ENCODE measurements around the gene ZNF391. TPM values are rescaled to one million over a fixed set of nuclear protein-coding genes. Genes with fewer than 3 reads are reported as not detected.
"Not testable (repeated sequence)": the region's sequence is repeated elsewhere in the genome, so short reads cannot be mapped to it uniquely, and the experiment has no call there.

Gene ZNF391
- total RNA-seq (1 to 10 TPM in 1 of 2 donors, under 1 TPM in 1; 0.60 to 2.5 TPM), total RNA-seq (0.90 to 2.3 reads per million in 2 donors)

DNA sequence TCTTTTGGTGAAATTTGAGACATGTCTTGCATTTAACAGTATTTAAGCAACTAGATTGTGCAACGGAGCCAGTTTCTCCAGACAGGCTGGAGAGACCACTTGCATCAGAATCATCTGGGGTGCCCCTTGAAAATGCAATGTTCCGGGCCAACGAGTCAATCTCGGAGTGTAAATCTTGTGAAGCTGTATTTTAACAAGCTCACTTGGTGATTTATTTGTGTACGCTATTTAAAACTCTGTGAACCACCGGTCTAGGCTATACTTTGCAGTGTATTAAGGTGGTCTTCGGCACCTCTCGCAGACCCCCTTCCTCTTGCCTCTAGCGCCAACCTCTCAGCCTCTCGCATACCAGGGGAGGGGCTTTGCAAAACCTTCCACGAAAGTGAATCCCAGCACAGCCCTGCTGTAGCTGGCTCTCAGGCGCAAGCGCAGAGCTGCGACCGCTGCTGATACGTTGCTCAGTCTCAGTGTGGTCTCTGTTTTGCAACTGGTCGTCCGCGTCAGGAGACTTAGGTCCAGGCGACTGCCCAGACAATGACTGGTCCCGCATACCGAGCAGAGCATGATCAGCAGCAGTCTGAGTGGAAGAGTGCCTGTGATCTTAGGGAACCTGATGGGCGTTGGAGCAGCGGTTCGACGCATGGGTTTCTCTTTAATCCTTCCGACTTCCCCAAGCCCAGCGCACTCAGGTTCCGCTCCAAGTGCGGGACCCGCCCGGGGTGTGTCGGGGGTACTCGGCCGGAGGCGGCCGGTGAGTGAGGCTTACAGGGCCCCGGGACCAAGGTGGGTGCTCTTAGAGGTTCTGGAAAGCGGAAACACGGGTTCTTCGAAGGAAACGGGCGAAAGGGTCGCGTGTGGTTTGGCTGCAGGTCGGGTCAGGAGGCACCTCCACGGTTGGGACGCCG is at the start of gene ZNF391:
Gene ZNF391 (plus strand): TSS at position 467 of the 905 bp plus-strand sequence. CDS start 11,612 bp downstream, outside the sequence.
- no peaks in the 10 kb centered on the region for H3K36me3 Mint-ChIP-seq (ENCODE audit: low read depth)
- H3K27ac Mint-ChIP-seq: peak within 1 kb of the TSS; percentile 86
- DNase-seq (peak in 2 of 3 donors; percentile 14 to 58), ATAC-seq (peak; percentile 92)
- H3K4me1 Mint-ChIP-seq: peaks cover 2% of the 10 kb centered on the region
- H3K9me3 ChIP-seq (ENCODE audit: control insufficient read depth, low read length, poor library complexity, severe bottlenecking): peaks cover under 1% of the 10 kb centered on the region
- H3K27me3 Mint-ChIP-seq: no peaks in the 10 kb centered on the region
- peak within 1 kb of the TSS; percentile 96 for H3K4me3 Mint-ChIP-seq

DNA sequence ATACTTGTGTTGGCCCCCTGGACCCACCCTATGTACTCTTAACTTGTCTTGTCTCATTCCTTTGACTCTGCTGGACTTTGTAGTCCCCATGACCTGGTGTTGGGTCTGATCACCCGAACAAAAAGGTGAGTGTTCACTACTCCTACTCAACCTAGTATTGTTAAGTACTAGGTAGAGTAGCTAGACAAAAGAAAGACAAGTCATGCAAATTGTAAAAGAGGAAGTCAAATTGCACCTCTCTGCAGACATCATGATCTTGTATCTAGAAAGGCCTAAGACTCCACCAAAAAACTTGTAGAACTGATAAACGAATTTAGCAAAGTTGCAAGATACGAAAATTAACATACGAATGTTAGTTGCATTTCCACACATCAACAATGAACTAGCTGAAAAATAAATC is 35.7 kb upstream of the ZNF391 start:
- DNase-seq: no peak
- no peak overlapping the region for H3K4me3 Mint-ChIP-seq
- H3K27me3 Mint-ChIP-seq: no peaks in the 10 kb centered on the region
- no peak for ATAC-seq
- H3K27ac Mint-ChIP-seq: no peak overlapping the region
- no peaks in the 10 kb centered on the region for H3K36me3 Mint-ChIP-seq (ENCODE audit: low read depth)
- no peaks in the 10 kb centered on the region for H3K4me1 Mint-ChIP-seq
- no peaks in the 10 kb centered on the region for H3K9me3 ChIP-seq (ENCODE audit: control insufficient read depth, low read length, poor library complexity, severe bottlenecking)

DNA sequence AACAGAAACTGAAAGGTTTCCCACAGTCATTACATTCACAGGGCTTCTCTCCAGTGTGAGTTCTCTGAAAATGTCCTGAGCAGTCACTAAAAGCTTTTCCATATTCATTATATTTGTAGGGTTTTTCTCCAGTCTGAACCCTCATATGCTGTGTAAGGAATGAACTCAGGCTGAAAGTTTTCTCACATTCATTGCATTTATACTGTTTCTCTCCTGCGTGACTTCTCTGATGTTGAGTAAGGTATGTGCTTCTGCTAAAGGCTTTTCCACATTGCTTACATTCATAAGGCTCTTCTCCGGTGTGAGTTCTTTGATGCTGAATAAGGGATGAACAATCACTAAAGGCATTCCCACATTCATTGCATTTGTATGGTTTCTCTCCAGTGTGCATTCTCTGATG is 29.8 kb upstream of the ZNF391 start:
- Mint-ChIP-seq H3K36me3 (ENCODE audit: low read depth) (peaks cover 7% of the 10 kb centered on the region), H3K27me3 (no peaks in the 10 kb centered on the region), H3K4me1 (no peaks in the 10 kb centered on the region), H3K27ac (no peak overlapping the region), H3K4me3 (no peak overlapping the region)
- ATAC-seq (no peak), DNase-seq (no peak)
- H3K9me3 ChIP-seq (ENCODE audit: control insufficient read depth, low read length, poor library complexity, severe bottlenecking): peaks cover 10% of the 10 kb centered on the region

DNA sequence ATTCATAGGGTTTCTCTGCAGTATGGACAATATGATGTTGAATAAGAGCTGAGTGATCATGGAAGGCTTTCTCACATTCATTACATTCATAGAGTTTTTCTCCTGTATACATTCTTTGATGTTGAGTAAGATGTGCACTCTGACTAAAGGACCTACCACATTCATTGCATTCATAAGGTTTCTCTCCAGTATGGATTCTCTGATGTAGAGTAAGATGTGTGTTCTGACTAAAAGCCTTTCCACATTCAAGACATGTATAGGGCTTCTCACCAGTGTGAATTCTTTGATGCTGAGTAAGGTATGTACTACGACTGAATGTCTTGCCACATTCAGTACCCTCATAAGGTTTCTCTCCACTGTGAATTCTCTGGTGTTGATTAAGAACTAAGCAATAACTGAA is 29.3 kb upstream of the ZNF391 start:
- no peaks in the 10 kb centered on the region for H3K27me3 Mint-ChIP-seq
- no peak for ATAC-seq
- H3K27ac Mint-ChIP-seq: no peak overlapping the region
- H3K36me3 Mint-ChIP-seq (ENCODE audit: low read depth): peaks cover 7% of the 10 kb centered on the region
- peaks cover 10% of the 10 kb centered on the region for H3K9me3 ChIP-seq (ENCODE audit: control insufficient read depth, low read length, poor library complexity, severe bottlenecking)
- no peak overlapping the region for H3K4me3 Mint-ChIP-seq
- no peaks in the 10 kb centered on the region for H3K4me1 Mint-ChIP-seq
- DNase-seq: no peak

DNA sequence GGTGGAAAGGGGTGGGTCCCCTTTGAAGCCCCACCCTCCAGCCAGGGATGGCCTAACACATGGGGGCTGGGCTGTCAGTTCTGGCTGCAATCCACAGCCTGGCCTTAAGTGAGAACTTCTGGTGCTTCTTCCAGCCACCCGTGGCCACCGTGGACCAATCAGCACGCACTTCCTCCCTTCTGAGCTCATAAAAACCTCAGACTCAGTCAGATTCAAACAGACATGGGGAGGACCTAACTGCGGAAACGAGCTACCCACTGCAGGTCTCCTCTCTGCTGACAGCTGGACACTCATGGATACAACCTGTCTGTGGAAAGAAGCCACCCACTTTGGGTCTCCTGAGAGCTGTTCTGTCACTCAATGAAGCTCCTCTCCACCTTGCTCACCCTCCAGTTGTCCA is 20.4 kb upstream of the ZNF391 start:
- H3K36me3 Mint-ChIP-seq (ENCODE audit: low read depth): peaks cover 8% of the 10 kb centered on the region
- no peaks in the 10 kb centered on the region for H3K9me3 ChIP-seq (ENCODE audit: control insufficient read depth, low read length, poor library complexity, severe bottlenecking)
- no peaks in the 10 kb centered on the region for H3K4me1 Mint-ChIP-seq
- no peak overlapping the region for H3K4me3 Mint-ChIP-seq
- no peak for DNase-seq
- H3K27me3 Mint-ChIP-seq: no peaks in the 10 kb centered on the region
- no peak overlapping the region for H3K27ac Mint-ChIP-seq
- ATAC-seq: no peak

DNA sequence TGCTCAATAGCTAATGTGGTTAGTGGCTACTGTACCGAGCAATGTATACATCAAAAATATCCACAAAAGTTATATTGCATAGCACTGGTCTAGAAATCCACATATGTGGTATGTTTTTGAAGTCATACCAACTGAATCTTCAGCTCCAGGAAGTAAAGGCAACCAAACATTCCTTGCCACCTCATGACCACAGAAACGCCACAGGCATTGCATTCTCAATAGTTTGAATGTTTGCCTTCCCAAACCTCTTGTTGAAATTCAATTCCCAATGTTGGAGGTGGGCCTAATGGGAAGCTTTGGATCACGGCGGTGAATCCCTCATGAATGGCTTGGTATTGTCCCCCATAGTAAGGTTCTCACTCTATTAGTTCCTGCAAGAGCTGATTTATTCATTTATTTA is 18.2 kb upstream of the ZNF391 start:
- H3K27me3 Mint-ChIP-seq: no peaks in the 10 kb centered on the region
- H3K4me3 Mint-ChIP-seq: no peak overlapping the region
- H3K36me3 Mint-ChIP-seq (ENCODE audit: low read depth): peaks cover 8% of the 10 kb centered on the region
- no peaks in the 10 kb centered on the region for H3K9me3 ChIP-seq (ENCODE audit: control insufficient read depth, low read length, poor library complexity, severe bottlenecking)
- no peak overlapping the region for H3K27ac Mint-ChIP-seq
- peaks cover 15% of the 10 kb centered on the region for H3K4me1 Mint-ChIP-seq
- no peak for ATAC-seq
- no peak for DNase-seq

DNA sequence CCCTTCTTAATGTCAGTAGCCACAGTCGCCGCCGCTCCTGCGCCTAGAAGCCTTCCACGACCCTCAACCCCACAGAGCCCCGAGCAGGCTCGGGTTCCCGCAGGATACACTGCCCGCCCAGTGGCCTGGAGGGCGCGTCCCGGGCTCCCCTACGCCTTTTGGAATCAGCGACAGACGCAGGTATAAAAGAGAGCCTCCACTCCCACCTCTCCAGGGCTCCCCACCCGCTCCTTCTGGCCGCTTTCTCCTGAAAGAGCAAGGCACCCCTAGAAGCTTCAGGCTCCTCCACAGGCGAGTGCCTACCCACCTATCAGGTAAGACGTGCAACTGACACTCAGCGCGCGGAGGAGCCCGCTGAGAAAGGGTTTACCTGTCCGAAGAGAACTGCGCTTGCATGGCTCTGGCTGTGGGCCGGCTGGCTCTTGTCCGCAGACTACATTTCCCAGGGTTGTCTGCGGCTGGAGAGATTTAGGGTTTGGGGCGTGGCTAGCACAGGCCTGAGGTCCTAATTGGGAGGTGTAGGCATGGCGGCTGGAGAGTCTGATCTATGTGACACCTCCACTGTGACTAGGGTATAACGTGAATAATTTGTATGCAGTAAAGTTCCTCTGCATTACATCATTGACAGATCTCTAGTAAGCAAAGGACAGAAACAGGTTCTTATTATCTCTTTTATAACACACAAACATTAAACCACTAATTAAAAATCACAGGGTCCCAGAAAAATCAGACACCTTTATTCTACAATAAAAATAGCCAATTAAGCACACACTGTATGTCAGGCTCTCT is 13.5 kb upstream of the ZNF391 start:
- peak; percentile 99 for ATAC-seq
- H3K36me3 Mint-ChIP-seq (ENCODE audit: low read depth): no peaks in the 10 kb centered on the region
- H3K9me3 ChIP-seq (ENCODE audit: control insufficient read depth, low read length, poor library complexity, severe bottlenecking): no peaks in the 10 kb centered on the region
- H3K4me3 Mint-ChIP-seq: peak overlapping the region; percentile 91
- H3K27me3 Mint-ChIP-seq: peaks cover 8% of the 10 kb centered on the region
- peak overlapping the region; percentile 67 for H3K27ac Mint-ChIP-seq
- peak; percentile 30 to 39 (median 36) for DNase-seq
- peaks cover 19% of the 10 kb centered on the region for H3K4me1 Mint-ChIP-seq

DNA sequence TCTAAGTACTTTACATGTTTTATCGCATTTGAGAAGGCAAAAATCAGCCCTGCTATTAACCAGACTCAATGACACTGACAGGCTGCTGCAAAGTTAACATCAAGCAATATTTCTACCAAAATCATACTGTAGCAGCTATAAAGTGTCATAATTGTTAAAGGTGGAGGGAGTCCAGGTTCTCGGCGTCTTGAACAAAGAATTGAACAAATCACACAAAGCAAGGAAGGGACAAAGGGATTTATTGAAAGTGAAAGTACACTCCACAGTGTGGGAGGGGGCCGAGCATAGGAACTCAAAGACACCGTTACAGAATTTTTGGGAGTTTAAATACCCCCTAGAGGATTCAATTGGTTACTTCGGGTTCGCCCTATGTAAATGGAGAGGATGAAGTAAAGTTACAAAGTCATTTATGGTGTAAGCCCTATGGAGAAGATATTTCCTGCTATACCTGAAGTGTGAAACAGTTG is 12.9 kb upstream of the ZNF391 start:
- peak overlapping the region; percentile 67 for H3K27ac Mint-ChIP-seq
- H3K36me3 Mint-ChIP-seq (ENCODE audit: low read depth): no peaks in the 10 kb centered on the region
- no peak for DNase-seq
- peak; percentile 20 for ATAC-seq
- H3K4me3 Mint-ChIP-seq: peak overlapping the region; percentile 91
- H3K4me1 Mint-ChIP-seq: peaks cover 19% of the 10 kb centered on the region
- H3K27me3 Mint-ChIP-seq: peaks cover 8% of the 10 kb centered on the region
- H3K9me3 ChIP-seq (ENCODE audit: control insufficient read depth, low read length, poor library complexity, severe bottlenecking): no peaks in the 10 kb centered on the region

DNA sequence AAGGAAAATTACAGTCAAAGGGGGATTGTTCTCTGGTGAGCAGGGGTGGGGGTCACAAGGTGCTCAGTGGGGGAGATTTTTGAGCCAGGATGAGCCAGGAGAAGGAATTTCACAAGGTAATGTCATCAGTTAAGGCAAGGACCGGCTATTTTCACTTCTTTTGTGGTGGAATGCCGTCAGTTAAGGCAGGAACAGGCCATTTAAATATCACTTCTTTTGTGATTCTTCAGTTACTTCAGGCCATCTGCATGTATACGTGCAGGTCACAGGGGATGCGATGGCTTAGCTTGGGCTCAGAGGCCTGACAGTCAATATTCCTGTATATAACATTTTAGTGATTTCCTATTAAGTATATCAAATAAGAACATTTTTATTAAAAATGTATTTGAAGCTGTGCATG is 10.2 kb upstream of the ZNF391 start:
- H3K4me3 Mint-ChIP-seq; H3K9me3 ChIP-seq (ENCODE audit: control insufficient read depth, low read length, poor library complexity, severe bottlenecking); ATAC-seq; H3K36me3 Mint-ChIP-seq (ENCODE audit: low read depth); DNase-seq; H3K27ac Mint-ChIP-seq; H3K27me3 Mint-ChIP-seq: not testable (repeated sequence)
- peaks cover 19% of the 10 kb centered on the region for H3K4me1 Mint-ChIP-seq

DNA sequence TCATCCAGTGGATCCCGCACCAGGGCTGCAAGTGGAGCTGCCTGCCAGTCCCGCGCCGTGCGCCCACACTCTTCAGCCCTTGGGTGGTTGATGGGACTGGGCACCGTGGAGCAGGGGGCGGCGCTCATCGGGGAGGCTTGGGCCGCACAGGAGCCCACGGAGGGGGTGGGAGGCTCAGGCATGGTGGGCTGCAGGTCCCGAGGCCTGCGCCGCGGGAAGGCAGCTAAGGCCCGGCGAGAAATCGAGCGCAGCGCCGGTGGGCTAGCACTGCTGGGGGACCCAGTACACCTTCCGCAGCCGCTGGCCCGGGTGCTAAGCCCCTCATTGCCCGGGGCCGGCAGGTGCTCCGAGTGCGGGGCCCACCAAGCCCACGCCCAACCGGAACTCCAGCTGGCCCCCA is 7.6 kb upstream of the ZNF391 start:
- H3K27ac Mint-ChIP-seq; H3K4me1 Mint-ChIP-seq; H3K9me3 ChIP-seq (ENCODE audit: control insufficient read depth, low read length, poor library complexity, severe bottlenecking); H3K36me3 Mint-ChIP-seq (ENCODE audit: low read depth); H3K27me3 Mint-ChIP-seq; DNase-seq; H3K4me3 Mint-ChIP-seq; ATAC-seq: not testable (repeated sequence)

DNA sequence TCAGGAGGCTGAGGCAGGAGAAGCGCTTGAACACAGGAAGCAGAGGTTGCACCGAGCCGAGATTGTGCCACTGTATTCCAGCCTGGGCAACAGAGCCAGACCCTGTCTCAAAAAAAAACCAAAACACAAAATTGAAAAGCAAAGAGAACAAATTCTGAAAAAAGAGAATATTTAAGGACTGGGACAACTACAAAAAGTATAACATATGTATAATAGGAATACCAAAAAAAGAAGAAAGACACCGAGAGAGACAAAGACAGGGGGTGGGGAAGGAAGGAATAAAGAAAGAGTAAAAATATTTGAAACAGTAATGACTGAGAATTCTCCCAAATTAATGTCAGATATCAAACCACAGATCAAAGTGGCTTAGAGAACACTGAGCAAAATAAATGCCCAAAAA is 5.5 kb upstream of the ZNF391 start:
- H3K4me1 Mint-ChIP-seq: no peaks in the 10 kb centered on the region
- DNase-seq: no peak
- peaks cover 3% of the 10 kb centered on the region for H3K27me3 Mint-ChIP-seq
- ATAC-seq: no peak
- no peak overlapping the region for H3K27ac Mint-ChIP-seq
- H3K36me3 Mint-ChIP-seq (ENCODE audit: low read depth): no peaks in the 10 kb centered on the region
- no peak overlapping the region for H3K4me3 Mint-ChIP-seq
- H3K9me3 ChIP-seq (ENCODE audit: control insufficient read depth, low read length, poor library complexity, severe bottlenecking): peaks cover 5% of the 10 kb centered on the region

DNA sequence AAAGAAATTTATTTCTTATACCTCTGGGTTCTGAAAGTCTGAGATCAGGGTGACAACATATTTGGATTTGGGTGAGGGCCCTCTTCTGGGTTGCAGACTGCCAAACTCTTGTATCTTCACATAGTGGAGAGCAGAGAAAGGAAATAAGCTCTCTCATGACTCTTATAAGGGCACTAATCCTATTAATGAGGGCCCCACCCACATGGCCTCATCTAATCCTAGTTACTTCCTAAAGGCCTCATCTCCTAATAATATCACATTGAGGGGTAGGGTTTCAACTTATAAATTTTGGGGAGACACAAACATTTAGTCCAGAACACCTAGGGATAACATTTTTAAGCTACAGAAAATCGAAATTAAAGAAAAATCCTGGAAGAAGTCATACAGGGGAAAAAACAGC is 5.1 kb upstream of the ZNF391 start:
- H3K9me3 ChIP-seq (ENCODE audit: control insufficient read depth, low read length, poor library complexity, severe bottlenecking): peaks cover 5% of the 10 kb centered on the region
- no peak overlapping the region for H3K27ac Mint-ChIP-seq
- H3K4me1 Mint-ChIP-seq: peaks cover 1% of the 10 kb centered on the region
- H3K27me3 Mint-ChIP-seq: no peaks in the 10 kb centered on the region
- no peak for ATAC-seq
- no peak overlapping the region for H3K4me3 Mint-ChIP-seq
- no peak for DNase-seq
- no peaks in the 10 kb centered on the region for H3K36me3 Mint-ChIP-seq (ENCODE audit: low read depth)

DNA sequence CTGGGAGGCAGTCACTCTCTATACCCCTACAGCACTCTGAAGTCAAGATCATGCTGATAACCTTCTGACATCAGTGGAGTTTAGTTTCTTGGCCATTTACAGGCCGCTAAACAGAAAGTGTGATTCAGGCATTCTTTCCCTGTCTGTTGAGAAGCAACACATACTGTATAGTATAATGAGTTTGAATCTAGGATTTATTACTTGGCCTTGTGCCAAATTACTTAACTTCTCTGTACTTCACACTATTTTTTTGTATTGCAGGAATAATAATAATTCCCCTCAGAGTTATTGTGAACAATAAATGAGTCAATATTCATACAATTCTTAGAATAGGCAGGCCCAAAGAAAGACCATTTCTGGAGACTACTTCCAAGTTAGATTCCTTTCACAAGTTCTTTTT is 4.1 kb downstream of the ZNF391 start:
- DNase-seq (no peak), ATAC-seq (no peak)
- Mint-ChIP-seq H3K27ac (no peak overlapping the region), H3K4me1 (peaks cover 2% of the 10 kb centered on the region), H3K27me3 (no peaks in the 10 kb centered on the region), H3K36me3 (ENCODE audit: low read depth) (peaks cover 3% of the 10 kb centered on the region), H3K4me3 (no peak overlapping the region)
- no peaks in the 10 kb centered on the region for H3K9me3 ChIP-seq (ENCODE audit: control insufficient read depth, low read length, poor library complexity, severe bottlenecking)
